Iris pigment epithelial cell (primary cell): ENCODE measurements around the gene TPMT.
"Not testable (repeated sequence)": the region's sequence is repeated elsewhere in the genome, so short reads cannot be mapped to it uniquely, and the experiment has no call there.

Experiments
- DNase-seq: peaks from one replicate; pipeline ENCODE4 v3.0.0-alpha.2; 2011; ENCODE audit warnings: low read depth

TPMT gene

DNA sequence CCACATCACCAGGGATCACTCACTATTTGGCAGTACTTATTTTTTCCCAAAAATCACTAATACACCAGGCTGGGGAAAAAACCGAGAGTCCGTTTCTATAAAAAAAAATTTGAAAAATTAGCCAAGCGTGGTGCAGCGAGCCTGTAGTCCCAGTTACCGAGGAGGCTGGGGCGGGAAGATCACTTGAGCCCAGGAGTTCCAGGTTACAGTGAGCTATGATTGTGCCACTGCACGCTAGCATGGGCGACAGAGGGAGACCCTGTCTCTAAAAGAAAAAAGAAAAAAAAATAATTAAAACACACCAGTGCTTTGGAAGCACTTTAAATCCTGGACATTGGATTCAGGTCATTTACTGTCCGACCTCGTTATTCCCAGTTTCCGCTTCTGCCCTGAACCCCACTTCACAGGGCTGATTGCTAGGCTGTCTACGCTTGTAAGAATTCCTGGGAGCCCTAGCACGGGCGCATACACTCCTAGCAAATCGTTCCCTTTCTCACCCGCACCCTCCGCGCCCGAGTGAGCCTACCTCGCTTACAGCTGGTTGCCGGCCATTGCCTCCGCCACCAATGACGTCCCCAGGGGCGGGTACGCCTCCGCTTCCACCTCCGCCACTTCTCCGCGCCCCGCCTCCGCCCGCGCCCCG, at the start of gene TPMT:
Gene TPMT, minus strand, starts transcription at position 571 of the 643 bp plus-strand sequence. CDS start 5,950 bp downstream, outside the sequence.
- no peak for DNase-seq

DNA sequence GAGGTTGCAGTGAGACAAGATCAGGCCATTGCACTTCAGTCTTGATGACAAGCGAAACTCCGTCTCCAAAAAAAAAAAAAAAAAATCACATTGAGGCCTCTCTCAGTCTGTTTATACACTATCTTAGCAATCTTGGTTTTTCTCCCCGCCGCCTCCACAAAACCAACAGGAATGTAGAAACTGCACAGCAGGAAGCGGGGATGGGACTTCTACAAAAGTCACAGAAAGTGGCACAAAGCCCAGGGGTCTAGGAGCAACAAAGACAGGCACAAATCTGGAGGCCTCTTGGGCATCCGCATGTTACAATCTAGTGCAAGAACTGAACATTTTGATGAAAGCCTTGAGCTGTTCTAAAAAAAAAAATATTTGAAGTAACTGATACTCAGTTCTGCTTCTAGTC, 48.9 kb upstream of the TPMT start:
- peak; percentile 27 for DNase-seq

DNA sequence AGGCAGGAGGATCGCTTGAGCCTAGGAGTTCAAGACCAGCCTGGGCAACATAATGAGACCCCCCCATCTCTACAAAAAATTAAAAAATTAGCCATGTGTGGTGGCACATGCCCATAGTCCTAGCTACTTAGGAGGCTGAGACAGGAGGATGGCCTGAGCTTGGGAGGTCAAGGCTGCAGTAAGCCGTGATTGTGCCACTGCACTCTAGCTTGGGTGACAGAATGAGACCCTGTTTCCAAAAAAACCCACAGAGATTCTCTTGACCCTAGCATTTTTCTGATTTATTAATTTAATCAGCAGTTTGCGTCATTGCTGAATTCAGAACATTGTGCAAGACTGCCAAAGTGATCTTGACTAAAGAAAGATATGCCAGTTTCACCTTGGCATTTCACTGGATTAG, 37.1 kb upstream of the TPMT start:
- DNase-seq, result no peak

DNA sequence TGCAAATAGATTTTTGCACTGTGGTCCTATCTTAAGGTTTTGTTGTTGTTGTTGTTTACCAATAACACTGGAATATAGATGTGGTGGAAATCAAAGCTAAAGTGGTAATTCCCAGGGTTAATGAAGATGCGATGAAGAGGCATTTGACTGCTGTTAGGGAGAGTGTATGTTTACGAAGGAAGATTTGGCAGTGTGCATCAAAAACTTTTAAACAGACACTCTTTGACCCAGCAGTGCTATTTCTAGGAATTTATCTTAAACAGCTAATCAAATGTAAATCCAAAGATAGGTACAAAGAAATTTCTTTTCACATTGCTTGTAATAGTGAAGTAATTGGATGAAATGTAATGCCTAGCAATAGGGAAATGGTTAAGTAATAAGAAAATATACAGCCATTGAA, 34.3 kb upstream of the TPMT start:
- no peak for DNase-seq

DNA sequence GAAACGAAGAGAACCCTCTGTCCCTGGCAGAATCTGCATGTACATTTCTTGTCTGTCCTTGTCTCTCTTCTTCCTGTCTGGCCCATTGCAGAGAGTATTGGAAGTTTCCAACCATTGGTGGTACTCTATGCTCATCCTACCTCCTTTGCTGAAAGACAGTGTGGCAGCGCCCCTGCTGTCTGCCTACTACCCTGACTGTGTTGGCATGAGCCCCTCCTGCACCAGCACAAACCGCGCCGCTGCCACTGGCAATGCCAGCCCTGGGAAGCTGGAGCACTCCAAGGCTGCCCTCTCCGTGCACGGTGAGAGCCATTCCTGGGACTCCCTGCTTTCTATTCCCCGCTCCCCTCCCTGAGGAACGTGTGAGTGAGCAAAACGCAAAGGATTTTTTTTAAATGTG, 32.8 kb upstream of the TPMT start:
- DNase-seq, result no peak

DNA sequence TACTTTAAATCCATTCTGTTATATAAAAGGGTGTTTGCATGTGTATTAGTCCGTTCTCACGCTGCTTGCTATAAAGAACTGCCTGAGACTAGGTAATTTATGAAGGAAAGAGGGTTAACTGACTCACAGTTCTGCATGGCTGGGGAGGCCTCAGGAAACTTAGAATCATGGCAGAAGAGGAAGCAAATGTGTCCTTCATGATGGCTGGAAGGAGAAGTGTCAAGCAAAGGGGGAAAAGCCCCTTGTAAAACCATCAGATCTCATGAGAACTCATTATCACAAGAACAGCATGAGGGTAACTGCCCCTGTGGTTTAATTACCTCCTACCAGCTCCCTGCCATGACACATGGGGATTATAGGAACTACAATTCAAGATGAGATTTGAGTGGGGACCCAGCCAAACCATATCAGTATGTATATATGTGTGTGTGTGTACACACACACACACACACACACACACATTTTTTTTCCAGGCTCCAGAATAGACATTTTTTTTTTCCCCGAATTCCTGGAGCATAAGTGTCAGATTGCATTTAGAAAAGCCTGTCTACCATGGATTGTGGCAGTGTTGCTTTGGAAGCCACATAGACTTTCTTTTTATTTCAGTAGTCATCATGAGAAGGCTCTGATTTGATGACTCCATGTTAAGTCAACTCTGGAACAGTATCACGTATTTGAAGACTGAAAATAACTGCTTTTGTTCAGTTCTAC, 31.8 kb upstream of the TPMT start:
- DNase-seq, result no peak

DNA sequence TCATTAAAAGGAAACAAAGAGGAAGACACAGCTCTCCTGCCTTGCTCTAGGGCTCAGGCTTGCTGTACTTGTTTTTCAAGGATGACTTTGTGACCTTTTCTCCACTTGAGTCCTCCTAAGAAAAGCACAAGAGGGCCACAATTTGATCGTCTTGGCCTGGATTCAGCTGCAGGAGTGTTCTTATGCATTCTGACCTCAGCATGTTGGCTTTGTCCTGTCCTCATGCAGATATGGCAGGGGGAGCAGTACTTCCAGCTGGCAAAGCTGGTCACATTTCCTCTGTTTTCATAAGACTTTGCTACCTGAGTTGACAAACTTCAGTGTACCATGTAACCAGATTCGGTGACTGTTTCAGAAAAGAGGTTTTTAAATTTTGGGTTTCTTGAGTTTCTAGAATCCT, 31.2 kb upstream of the TPMT start:
- no peak for DNase-seq

DNA sequence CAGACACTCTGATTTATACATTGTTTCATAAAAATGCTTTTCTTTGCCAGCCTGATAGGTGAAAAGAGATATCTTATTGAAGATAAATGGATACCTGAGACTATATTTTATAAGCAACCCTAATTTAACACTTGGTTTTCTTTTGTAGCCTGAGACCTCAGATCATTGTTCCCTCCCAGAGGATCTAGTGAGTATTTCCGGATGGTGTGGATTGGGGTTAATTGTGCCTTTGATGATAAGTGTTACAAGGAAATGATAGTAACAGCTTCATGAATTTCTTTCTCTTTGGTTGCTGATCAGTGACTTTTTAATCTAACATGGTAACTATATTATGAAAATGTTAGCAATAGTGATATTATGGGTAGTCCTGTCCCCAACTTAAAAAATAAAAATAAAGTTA, 30.7 kb upstream of the TPMT start:
- no peak for DNase-seq

DNA sequence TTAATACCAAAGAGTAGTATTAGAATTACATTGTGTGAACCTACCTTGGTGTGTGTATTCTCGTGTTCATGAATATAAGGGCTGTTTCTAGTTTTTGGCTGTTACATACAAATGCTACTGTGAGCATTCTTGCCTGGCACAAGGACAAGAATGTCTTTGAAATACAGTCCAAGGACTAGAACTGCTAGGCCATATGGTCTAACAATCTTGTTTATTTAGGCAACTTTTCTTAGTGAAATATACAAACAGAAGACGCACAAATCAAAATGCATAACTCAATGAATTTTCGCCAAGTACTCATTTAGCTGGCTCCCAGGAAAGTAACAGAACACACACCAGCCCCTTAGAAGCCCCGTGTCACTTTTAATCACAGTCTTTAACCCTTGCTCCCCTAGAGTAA, 28.9 kb upstream of the TPMT start:
- DNase-seq, result peak; percentile 43

DNA sequence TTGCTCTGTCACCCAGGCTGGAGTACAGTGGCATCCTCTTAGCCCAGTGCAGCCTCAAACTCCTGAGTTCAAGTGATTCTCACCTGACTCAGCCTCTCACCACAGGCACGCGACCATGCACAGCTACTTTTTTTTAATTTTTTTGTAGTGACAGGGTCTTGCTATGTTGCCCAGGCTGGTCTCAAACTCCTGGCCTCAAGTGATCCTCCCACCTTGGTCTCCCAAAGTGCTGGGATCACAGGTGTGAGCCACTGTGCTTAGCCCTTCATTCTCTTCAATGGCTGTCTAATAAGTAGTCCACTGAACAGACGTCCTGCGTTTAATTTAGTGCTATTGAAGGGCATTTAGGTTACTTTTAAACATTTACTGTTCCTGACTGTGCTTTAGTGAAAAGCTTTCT, 27.7 kb upstream of the TPMT start:
- DNase-seq, result no peak

DNA sequence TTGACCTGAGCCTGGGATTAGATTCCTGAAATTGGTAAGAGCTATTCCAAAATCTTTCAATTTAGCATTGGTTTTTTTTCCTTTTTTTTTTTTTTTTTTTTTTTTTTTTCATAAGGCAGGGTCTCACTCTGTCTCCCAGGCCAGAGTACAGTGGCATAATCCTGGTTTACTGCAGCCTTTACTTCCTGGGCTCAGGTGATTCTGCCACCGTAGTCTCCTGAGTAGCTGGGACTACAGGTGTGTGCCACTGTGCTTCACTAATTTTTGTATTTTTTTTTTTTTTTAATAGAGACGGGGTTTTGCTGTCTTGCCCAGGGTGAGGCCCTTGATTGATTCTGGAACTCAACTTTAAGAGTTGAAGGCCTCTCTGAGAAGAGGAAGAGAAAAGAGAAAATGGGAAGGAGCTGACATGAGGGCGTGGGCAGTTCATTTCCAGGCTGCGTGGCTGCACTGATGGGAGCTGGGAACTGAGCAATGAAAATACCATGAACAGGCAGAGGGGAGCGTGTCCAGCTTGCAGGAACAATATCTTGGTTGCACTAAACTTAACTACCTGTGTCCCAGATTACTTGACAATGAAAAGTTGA, 25.0 kb upstream of the TPMT start:
- no peak for DNase-seq

DNA sequence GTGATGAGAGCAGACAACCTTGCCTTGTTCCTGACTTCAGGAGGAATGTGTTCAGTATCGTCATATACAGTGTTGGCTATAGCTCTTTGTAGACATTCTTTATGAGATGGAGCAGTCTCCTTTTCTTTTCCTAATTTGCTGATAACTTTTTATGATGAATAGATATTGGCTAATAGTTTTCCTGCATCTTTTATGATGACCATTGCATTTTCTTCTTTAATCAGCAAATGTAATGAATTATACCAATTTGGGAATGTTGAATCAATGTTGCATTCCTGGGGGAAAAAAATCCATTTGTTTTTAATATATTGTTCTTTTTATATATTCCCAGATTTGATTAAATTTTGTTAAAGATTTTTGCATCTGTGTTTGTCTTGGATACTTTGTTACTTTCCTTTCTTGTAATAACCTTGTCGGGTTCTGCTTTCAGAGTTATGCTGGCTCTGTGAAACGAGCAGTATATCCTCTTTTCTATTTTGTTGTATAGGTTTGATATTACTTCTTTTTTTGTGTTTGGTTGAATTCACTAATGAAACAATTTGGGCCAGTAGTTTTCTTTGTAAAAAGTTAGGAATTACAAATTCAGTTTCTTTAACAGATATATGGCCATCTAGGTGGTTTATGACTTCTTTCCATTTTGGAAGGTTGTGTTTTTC, 24.2 kb upstream of the TPMT start:
- DNase-seq, result no peak

DNA sequence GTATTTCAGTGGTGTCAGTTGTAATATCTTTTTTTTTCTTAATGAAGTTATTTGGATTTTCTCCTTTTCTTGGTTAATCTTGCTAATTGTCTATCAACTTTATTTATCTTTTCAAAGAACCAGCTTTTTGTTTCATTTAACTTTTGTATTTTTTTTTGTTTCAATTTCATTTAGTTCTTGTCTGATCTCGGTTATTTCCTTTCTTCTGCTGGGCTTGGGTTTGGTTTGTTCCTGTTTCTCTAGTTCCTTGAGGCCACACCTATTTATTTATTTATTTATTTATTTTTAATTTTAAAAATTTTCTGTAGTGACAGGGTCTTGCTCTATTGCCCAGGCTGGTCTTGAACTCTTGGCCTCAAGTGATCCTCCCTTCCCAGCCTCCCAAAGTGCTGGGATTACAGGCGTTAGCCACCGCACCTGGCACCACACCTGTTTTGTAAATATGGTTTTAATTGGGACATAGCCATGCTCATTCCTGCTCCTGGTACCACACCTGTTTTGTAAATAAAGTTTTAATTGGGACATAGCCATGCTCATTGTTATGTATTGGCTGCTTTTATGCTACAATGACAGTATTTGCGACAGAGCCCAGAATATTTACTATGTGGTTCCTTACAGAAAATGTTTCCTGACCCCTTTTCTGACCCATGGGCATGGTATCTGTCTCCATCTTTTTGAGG, 22.5 kb upstream of the TPMT start:
- no peak for DNase-seq

DNA sequence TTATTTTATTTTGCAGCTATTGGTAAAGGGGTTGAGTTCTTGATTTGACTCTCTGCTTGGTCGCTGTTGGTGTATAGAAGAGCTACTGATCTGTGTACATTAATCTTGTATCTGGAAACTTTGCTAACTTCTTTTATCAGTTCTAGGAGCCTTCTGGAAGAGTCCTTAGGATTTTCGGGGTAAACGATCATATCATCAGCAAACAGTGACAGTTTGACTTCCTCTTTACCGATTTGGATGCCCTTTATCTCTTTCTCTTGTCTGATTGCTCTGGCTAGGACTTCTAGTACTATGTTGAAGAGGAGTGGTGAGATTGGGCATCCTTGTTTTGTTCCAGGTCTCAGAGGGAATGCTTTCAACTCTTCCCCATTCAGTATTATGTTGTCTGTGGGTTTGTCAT, 21.3 kb upstream of the TPMT start:
- not testable (repeated sequence) for DNase-seq

DNA sequence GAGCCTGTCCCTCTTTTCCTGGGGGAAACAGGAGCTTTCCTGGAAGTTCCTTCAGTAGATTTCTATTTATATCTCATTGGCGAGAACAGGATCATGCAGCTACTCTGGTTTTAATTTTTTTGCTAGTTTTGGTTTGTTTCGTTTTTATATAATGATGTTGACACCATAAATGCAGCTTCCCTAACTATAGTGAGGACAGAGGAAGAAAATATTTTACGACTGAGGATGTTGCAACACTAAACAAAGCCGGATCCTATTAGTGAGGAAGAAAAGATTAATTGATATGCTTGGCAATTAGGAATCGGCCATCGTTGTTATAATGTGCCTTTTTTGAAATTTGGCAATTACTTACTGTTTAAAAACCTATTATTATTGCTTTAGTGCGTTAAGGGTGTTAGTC, 17.0 kb upstream of the TPMT start:
- DNase-seq, result no peak

DNA sequence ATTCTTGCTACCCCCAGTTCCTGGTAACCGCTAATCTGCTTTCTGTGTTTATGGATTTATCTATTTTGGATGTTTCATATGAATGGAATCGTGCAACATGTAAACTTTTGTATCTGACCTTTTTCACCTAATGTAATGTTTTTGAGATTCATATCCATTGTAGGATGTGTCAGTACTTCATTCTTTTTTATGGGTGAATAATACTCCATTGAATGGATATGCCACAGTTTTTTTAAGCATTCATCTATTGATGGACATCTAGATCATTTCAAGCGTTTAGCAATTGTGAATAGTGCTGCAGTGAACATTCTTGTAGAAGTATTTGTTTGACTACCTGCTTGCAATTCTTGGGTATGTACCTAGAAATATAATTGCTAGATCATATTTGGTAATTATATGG, 13.4 kb upstream of the TPMT start:
- DNase-seq, result no peak

DNA sequence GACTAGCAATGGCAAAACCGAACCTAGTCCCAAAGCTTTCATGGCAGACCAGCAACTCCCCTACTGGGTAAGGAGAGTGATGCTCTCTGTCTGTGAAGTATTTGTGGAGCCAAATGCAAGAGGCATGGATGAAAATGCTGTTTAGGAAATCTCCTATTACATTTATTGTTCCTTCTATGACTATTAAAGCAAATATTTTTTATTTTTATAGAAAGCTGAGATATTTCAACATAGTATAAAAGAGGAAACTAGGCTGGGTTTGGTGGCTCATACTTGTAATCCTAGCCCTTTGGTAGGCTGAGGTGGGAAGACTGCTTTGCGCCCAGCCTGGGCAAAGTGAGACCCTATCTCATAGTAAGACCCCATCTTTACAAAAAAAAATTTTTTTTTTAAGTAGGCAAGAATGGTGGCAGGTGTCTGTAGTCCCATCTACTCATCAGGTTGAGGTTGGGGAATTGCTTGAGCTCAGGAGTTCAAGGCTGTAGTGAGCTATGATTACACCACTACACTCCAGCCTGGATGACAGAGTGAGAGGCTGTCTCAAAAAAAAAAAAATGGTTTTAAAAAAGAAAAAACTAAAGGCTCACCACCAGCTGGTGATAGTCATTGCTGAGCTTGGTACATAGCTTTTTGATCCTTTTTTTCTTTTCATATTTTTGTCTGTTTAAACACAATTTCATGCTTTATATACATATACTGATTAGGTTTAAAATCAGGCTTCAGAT, 11.6 kb upstream of the TPMT start:
- DNase-seq, result peak; percentile 58

DNA sequence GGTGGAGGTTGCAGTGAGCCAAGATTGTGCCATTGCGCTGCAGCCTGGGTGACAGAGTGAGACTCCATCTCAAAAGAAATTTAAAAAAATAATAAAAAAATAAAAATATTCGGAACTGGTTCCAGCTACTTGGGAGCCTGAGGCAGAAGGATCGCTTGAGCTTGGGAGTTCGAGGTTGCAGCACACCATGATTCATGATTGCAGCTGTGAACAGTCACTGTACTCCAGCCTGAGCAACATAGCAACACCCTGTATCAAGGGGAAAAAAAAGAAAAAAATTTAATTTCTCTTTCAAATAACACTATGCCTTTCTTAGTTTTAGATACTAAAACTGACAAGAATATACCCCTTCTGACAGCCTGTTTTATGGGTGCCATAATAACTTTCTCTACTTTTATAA, 10.9 kb upstream of the TPMT start:
- DNase-seq, result peak; percentile 47

DNA sequence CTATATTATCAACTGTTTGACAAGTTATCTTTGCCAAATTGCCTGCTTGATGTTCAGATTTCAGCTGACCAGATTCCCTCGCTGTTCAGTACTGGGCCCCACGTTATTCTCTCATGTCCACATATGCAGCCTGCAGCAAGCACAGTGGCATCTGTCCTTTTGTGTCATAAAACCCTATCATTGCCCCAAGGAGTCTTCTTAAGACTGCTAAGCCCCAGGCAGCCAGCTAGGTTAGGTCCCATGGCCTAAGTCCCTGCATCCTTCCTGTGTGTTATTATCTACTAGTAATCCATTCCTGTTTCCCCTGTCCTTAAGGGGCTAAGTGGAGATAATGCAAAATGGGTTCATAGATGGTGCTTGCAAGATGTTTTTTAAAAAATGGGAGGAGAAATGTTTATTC, 7.5 kb upstream of the TPMT start:
- no peak for DNase-seq

DNA sequence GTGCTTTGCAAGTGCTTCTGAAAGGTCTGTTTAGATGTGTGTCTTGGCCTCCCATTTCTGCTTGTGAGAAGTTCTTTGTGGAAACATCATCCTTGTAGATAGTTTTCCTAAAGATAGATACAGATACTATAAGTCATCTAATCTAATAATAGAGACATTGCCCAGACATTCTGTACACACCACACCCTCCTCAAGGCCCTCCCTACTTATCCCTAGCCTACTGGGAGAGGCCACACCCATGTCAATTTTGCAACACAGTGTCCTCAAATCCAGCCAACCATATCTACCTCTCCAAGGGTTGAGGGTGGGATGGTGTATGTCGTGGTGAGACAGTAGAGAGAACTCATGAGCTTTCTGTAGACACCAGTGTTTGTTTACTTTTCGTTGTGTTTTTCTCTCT, 6.6 kb upstream of the TPMT start:
- DNase-seq, result no peak

DNA sequence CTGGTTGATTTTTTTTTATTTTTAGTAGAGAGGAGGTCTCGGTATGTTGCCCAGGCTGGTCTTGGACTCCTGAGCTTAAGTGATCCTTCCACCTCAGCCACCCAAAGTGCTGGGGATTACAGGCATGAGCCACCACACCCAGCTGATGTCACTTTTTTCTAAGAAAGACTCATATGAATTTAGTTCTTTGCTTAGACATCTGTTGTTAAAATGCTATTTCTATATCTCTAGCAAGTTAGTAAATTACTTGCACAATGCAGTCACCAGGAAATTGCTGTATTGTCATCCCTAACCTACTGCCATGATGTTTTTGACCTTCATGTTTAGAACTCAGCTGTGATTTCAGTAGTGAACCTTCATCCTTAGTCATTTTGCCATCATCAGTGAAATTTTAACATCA, 6.0 kb upstream of the TPMT start:
- DNase-seq, result no peak

DNA sequence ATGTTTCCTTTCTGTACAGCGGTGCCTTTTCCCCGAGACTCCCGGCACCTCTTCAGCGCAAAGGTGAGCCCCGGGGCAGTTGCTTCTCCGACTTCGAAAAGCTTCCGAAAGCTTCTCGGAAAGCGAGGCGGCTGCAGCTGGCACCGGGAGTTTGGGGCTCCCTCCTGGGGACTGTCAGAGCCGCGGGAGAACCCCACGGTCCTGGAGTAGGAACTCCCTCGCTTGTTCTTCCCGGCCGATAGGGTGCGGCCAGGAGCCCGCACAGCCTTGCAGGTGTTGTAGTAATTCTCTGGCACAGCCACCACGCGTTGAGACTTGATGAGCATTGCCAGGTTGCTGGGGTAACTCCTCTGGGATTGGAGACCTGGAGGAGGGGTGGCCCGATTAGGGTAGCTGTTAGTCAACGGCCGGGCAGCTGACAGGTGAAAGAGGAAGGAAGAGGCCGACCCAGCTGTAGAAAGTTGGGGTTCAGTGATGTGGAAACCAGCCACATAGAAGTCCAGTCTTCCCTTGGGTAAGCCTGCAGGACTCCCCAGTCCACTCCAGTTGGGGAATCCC, 1.1 kb upstream of the TPMT start:
- peak; percentile 55 for DNase-seq
